Immature natural killer cell (primary cell): Measurements from ENCODE around the gene TPM4. TPM values are rescaled to one million over a fixed set of nuclear protein-coding genes. Genes with fewer than 3 reads are reported as not detected.
"Not testable (repeated sequence)": the region's sequence is repeated elsewhere in the genome, so short reads cannot be mapped to it uniquely, and the experiment has no call there.

ENCODE experiments used
- DNase-seq, 3 donors: peaks; one replicate each; pipeline ENCODE4 v3.0.0; 2022; ENCODE audit warnings: mixed read lengths in 1 of 3
- H3K27ac Mint-ChIP-seq, 6 donors: one replicate each; pipeline ENCODE4 v1.8.0; 2020; ENCODE audit warnings: mixed read lengths in 6 of 6, mild to moderate bottlenecking in 5 of 6, inconsistent platforms in 4 of 6, moderate library complexity in 3 of 6
- H3K27me3 Mint-ChIP-seq, 3 donors: one replicate each; pipeline ENCODE4 v1.8.0; 2020 to 2021; ENCODE audit warnings: low read depth in 3 of 3, mild to moderate bottlenecking in 3 of 3, mixed read lengths in 3 of 3, moderate library complexity in 3 of 3, inconsistent platforms in 1 of 3
- H3K36me3 Mint-ChIP-seq, 3 donors: one replicate each; pipeline ENCODE4 v1.8.0; 2020; ENCODE audit warnings: mixed read lengths in 3 of 3, inconsistent platforms in 2 of 3, mild to moderate bottlenecking in 2 of 3
- H3K4me1 Mint-ChIP-seq, 2 donors: one replicate each; pipeline ENCODE4 v1.8.0; 2020; ENCODE audit warnings: inconsistent platforms in 2 of 2, mild to moderate bottlenecking in 2 of 2, mixed read lengths in 2 of 2, moderate library complexity in 1 of 2
- H3K4me3 Mint-ChIP-seq, 5 donors: one replicate each; pipeline ENCODE4 v1.8.0; 2020; ENCODE audit warnings: mild to moderate bottlenecking in 5 of 5, mixed read lengths in 5 of 5, inconsistent platforms in 3 of 5, moderate library complexity in 3 of 5
- H3K9me3 Mint-ChIP-seq, 6 donors: one replicate each; pipeline ENCODE4 v1.8.0; 2020; ENCODE audit warnings: mild to moderate bottlenecking in 6 of 6, mixed read lengths in 6 of 6, inconsistent platforms in 4 of 6, moderate library complexity in 3 of 6
- polyA plus RNA-seq, 3 donors: library from polyadenylated mRNA; unstranded; fragments of 300-500 nt; fragmentation: Illumina TruSeq; gene quantifications; one replicate each; pipeline ENCODE4 v1.2.3, GENCODE V29; 2021

The TPM4 gene
- polyA plus RNA-seq, 3 donors from 2014 or later, result 106 to 193 (median 107) TPM

GRCh38 chr19:16087404-16087803, 11.1 kb downstream of the TPM4 start:
- H3K27me3 Mint-ChIP-seq, result peaks cover 5 to 16% (median 12%) of the 10 kb centered on the region in 3 donors
- H3K9me3 Mint-ChIP-seq, DNase-seq, H3K4me3 Mint-ChIP-seq: not testable (repeated sequence)
- H3K36me3 Mint-ChIP-seq, result peaks cover 35 to 62% (median 48%) of the 10 kb centered on the region in 3 donors
- H3K27ac Mint-ChIP-seq, result peak overlapping the region in 2 of 6 donors; percentile 70 to 82
- H3K4me1 Mint-ChIP-seq, result peaks cover 59 to 66% of the 10 kb centered on the region in 2 donors

- Mint-ChIP-seq H3K36me3 (peaks cover 35 to 62% (median 46%) of the 10 kb centered on the region in 3 donors), H3K9me3 (no peaks in the 10 kb centered on the region), H3K4me1 (peaks cover 54 to 61% of the 10 kb centered on the region in 2 donors), H3K27ac (peak overlapping the region in 4 of 6 donors; percentile 56 to 71 (median 66)), H3K4me3 (peak overlapping the region in 1 of 5 donors; percentile 25), H3K27me3 (peaks cover 5 to 16% (median 12%) of the 10 kb centered on the region in 3 donors)
- no peak for DNase-seq
These were observed 11.6 kb downstream of the TPM4 start for GRCh38 chr19:16087940-16088339.

- peaks cover 33 to 64% (median 44%) of the 10 kb centered on the region in 3 donors for H3K36me3 Mint-ChIP-seq
- H3K9me3 Mint-ChIP-seq, result no peaks in the 10 kb centered on the region
- DNase-seq, result no peak
- H3K27ac Mint-ChIP-seq, result peak overlapping the region in 5 of 6 donors; percentile 56 to 76 (median 70)
- peaks cover 5 to 14% (median 8%) of the 10 kb centered on the region in 3 donors for H3K27me3 Mint-ChIP-seq
- peaks cover 49 to 55% of the 10 kb centered on the region in 2 donors for H3K4me1 Mint-ChIP-seq
- H3K4me3 Mint-ChIP-seq, result peak overlapping the region in 3 of 5 donors; percentile 7 to 32 (median 28)
These were observed 12.2 kb downstream of the TPM4 start for GRCh38 chr19:16088351-16089009.

- peaks cover 44 to 48% of the 10 kb centered on the region in 2 donors for H3K4me1 Mint-ChIP-seq
- H3K9me3 Mint-ChIP-seq, result no peaks in the 10 kb centered on the region
- peaks cover 33 to 61% (median 45%) of the 10 kb centered on the region in 3 donors for H3K36me3 Mint-ChIP-seq
- no peak for DNase-seq
- peak overlapping the region; percentile 28 to 76 (median 56) for H3K27ac Mint-ChIP-seq
- peaks cover 5 to 12% (median 6%) of the 10 kb centered on the region in 3 donors for H3K27me3 Mint-ChIP-seq
- H3K4me3 Mint-ChIP-seq, result peak overlapping the region in 1 of 5 donors; percentile 7
These were observed 12.9 kb downstream of the TPM4 start for GRCh38 chr19:16089010-16089846.

- Mint-ChIP-seq H3K4me3 (no peak overlapping the region), H3K27ac (peak overlapping the region in 3 of 6 donors; percentile 11 to 49 (median 23)), H3K4me1 (peaks cover 28 to 35% of the 10 kb centered on the region in 2 donors), H3K9me3 (no peaks in the 10 kb centered on the region), H3K27me3 (peaks cover 0 to 2% (median 0%) of the 10 kb centered on the region in 3 donors), H3K36me3 (peaks cover 33 to 62% (median 39%) of the 10 kb centered on the region in 3 donors)
- no peak for DNase-seq
These were observed 15.5 kb downstream of the TPM4 start for GRCh38 chr19:16091546-16092475.

- peaks cover 14 to 26% of the 10 kb centered on the region in 2 donors for H3K4me1 Mint-ChIP-seq
- no peaks in the 10 kb centered on the region for H3K9me3 Mint-ChIP-seq
- peak overlapping the region; percentile 65 to 87 (median 85) for H3K27ac Mint-ChIP-seq
- peaks cover 24 to 62% (median 28%) of the 10 kb centered on the region in 3 donors for H3K36me3 Mint-ChIP-seq
- H3K4me3 Mint-ChIP-seq, result no peak overlapping the region
- H3K27me3 Mint-ChIP-seq, result no peaks in the 10 kb centered on the region
- no peak for DNase-seq
These were observed 18.2 kb downstream of the TPM4 start for GRCh38 chr19:16094360-16095070.

GRCh38 chr19:16095071-16095571, 18.8 kb downstream of the TPM4 start:
- Mint-ChIP-seq H3K27me3 (no peaks in the 10 kb centered on the region), H3K4me1 (peaks cover 12 to 30% of the 10 kb centered on the region in 2 donors), H3K27ac (peak overlapping the region; percentile 65 to 87 (median 85)), H3K9me3 (no peaks in the 10 kb centered on the region), H3K4me3 (peak overlapping the region in 2 of 5 donors; percentile 0 to 2), H3K36me3 (peaks cover 22 to 64% (median 28%) of the 10 kb centered on the region in 3 donors)
- no peak for DNase-seq

GRCh38 chr19:16096280-16096855, 20.1 kb downstream of the TPM4 start:
- H3K27ac Mint-ChIP-seq, result peak overlapping the region in 4 of 6 donors; percentile 24 to 76 (median 62)
- peaks cover 12 to 25% of the 10 kb centered on the region in 2 donors for H3K4me1 Mint-ChIP-seq
- H3K4me3 Mint-ChIP-seq, result no peak overlapping the region
- H3K27me3 Mint-ChIP-seq, result no peaks in the 10 kb centered on the region
- no peak for DNase-seq
- H3K9me3 Mint-ChIP-seq, result no peaks in the 10 kb centered on the region
- peaks cover 27 to 63% (median 27%) of the 10 kb centered on the region in 3 donors for H3K36me3 Mint-ChIP-seq

- no peak for DNase-seq
- peak overlapping the region in 3 of 6 donors; percentile 4 to 82 (median 31) for H3K27ac Mint-ChIP-seq
- no peaks in the 10 kb centered on the region for H3K9me3 Mint-ChIP-seq
- no peak overlapping the region for H3K4me3 Mint-ChIP-seq
- peaks cover 12 to 25% of the 10 kb centered on the region in 2 donors for H3K4me1 Mint-ChIP-seq
- peaks cover 27 to 60% (median 30%) of the 10 kb centered on the region in 3 donors for H3K36me3 Mint-ChIP-seq
- no peaks in the 10 kb centered on the region for H3K27me3 Mint-ChIP-seq
These were observed 22.1 kb downstream of the TPM4 start for GRCh38 chr19:16098416-16098768.

GRCh38 chr19:16098821-16099220, 22.5 kb downstream of the TPM4 start:
- peak overlapping the region in 1 of 6 donors; percentile 8 for H3K27ac Mint-ChIP-seq
- H3K9me3 Mint-ChIP-seq, result no peaks in the 10 kb centered on the region
- H3K27me3 Mint-ChIP-seq, result no peaks in the 10 kb centered on the region
- peaks cover 9 to 25% of the 10 kb centered on the region in 2 donors for H3K4me1 Mint-ChIP-seq
- H3K36me3 Mint-ChIP-seq, result peaks cover 24 to 60% (median 27%) of the 10 kb centered on the region in 3 donors
- no peak for DNase-seq
- H3K4me3 Mint-ChIP-seq, result no peak overlapping the region

- peaks cover 23 to 57% (median 26%) of the 10 kb centered on the region in 3 donors for H3K36me3 Mint-ChIP-seq
These were observed 23.1 kb downstream of the TPM4 start for GRCh38 chr19:16099314-16099965.

More at GRCh38 chr19:16099314-16099965, 23.1 kb downstream of the TPM4 start:
- not testable (repeated sequence) for H3K9me3 Mint-ChIP-seq, DNase-seq, H3K27me3 Mint-ChIP-seq, H3K4me3 Mint-ChIP-seq
- peaks cover 9 to 25% of the 10 kb centered on the region in 2 donors for H3K4me1 Mint-ChIP-seq
- peak overlapping the region in 3 of 6 donors; percentile 27 to 73 (median 58) for H3K27ac Mint-ChIP-seq
